Mucosa of gallbladder (tissue), 1 donor: Measurements from ENCODE around the gene SREK1IP1. TPM values are rescaled to one million over a fixed set of nuclear protein-coding genes. Genes with fewer than 3 reads are reported as not detected.
"Not testable (repeated sequence)": the region's sequence is repeated elsewhere in the genome, so short reads cannot be mapped to it uniquely, and the experiment has no call there.

Experiments
- DNase-seq: peaks from one replicate; pipeline ENCODE4 v3.0.0-alpha.2; 2020; ENCODE audit warnings: low spot score
- total RNA-seq: library from RNA; stranded (reverse); gene quantifications from one replicate; pipeline ENCODE4 v1.2.1, GENCODE V29; 2021
- donor health status: DM: no; HTN: no; CAD: no.

The SREK1IP1 gene
- total RNA-seq, 1 donor from 2014 or later = 17.1 TPM

GRCh38 chr5:64763948-64764503 is 4.5 kb downstream of the SREK1IP1 start:
- DNase-seq = no peak

DNA sequence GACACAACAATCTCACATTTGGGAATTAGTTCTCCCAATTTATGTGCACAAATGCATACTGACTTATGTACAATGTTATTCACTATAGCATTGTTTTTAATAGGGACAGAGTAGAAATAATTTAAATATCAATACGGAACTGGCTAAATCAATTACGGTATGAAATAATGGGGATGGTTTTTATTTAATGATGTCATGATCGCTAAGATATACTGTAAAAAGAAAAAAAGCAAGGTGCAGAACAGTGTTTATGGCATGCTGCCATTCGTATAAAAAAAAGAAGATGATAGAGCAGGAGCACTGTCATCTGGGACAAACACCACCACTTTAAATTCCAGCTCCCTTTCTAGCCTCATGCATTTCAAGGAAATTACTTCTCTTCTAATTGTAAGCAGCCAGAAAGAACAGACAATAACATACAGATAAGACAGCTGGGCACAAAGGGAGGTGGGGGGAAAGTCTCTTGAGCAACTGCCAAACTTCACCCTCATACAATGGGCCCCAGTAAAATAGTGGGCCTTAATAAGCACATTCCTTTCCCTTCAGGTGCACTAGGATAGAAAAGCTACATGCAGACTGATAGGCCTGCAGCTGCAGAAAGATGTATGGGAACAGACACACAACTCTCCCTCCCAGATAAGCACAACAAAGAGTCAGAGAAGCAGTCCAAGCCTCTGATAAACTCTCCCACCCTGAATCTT is 8.4 kb downstream of the SREK1IP1 start:
- no peak for DNase-seq

DNA sequence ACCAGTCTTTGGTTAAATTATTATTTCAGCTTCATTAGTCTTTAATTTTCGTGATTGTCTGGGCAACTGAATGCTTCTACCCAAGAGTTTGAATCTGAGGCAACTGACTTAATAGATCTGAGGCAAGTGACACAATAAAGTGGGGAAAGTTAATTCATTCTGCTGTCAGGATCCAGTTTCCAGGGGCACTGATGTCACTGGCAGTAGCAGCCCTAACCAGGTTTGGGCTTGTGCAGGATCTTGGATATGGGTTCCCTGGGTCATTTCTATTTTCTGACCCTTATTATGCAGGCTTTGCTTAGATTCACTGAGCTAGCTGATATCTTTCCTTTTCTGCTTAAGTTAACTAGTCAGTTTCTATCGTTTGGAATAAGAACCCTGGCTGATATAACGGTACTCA is 9.6 kb downstream of the SREK1IP1 start:
- no peak for DNase-seq

DNA sequence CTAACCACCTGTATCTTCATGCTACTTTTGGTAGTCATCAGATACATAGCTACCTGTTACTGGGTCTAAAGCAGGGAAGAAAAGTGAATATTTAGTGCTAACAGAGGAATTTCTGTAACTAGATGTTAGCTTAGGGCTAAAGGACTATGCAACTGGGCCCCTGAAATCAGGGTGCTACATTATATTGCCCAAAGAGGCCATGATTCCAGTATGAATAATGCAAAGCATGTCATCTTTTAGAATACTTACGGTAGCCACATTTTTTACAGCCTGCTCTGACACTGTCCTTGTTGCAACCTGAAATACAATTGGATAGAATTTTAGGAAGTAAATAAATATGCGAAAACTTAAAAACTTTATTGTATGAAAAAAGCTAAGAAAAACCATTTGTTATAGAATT is 14.4 kb downstream of the SREK1IP1 start:
- no peak for DNase-seq

GRCh38 chr5:64749385-64749784 is 19.1 kb downstream of the SREK1IP1 start:
- DNase-seq = no peak

DNA sequence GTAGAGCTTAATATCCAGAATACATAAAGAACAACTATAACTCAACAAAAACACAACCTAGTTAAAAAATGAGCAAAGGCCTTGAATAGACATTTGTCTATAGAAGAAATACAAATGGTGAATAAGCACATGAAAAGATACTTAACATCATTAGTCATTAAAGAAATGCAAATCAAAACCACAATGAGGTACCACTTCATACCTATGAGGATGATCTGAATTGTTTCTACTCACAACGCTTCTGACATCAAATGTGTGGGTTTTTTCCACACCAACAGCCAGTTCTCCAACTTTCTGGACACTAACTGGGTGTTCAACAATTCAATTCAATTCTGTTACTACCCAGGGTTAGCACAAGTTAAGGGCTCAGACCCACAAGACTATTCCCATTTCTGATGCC is 22.0 kb downstream of the SREK1IP1 start:
- DNase-seq = no peak

- DNase-seq = no peak
Measured at GRCh38 chr5:64744914-64745313, 23.6 kb downstream of the SREK1IP1 start.

GRCh38 chr5:64742821-64743220 is 25.7 kb downstream of the SREK1IP1 start:
- no peak for DNase-seq

- DNase-seq = no peak
Measured at GRCh38 chr5:64742411-64742810, 26.1 kb downstream of the SREK1IP1 start.

DNA sequence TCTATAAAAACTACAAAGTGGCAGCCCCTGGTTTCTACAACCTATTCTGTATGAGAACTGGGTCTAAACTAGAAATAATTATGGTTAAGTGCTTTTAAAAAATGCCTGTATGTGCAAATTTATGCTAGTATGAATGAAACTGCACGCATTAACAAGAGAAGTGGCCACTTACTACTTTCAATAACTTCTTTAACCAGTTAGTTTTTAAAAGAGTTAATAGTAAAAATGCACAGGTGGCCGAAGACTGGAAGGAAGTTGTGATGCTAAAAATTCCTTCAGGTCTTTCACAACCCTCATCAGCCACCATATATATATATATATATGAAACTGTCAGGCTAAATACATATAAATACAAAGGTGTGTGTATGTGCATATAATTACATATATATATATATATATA is 41.3 kb downstream of the SREK1IP1 start:
- no peak for DNase-seq

- DNase-seq = no peak
Measured at GRCh38 chr5:64722588-64722987, 45.9 kb downstream of the SREK1IP1 start.

DNA sequence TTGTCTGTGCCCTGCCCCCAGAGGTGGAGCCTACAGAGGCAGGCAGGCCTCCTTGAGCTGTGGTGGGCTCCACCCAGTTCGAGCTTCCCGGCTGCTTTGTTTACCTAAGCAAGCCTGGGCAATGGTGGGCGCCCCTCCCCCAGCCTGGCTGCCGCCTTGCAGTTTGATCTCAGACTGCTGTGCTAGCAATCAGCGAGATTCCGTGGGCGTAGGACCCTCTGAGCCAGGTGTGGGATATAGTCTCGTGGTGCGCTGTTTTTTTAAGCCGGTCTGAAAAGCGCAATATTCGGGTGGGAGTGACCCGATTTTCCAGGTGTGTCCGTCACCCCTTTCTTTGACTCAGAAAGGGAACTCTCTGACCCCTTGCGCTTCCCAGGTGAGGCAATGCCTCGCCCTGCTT is 54.0 kb downstream of the SREK1IP1 start:
- not testable (repeated sequence) for DNase-seq

DNA sequence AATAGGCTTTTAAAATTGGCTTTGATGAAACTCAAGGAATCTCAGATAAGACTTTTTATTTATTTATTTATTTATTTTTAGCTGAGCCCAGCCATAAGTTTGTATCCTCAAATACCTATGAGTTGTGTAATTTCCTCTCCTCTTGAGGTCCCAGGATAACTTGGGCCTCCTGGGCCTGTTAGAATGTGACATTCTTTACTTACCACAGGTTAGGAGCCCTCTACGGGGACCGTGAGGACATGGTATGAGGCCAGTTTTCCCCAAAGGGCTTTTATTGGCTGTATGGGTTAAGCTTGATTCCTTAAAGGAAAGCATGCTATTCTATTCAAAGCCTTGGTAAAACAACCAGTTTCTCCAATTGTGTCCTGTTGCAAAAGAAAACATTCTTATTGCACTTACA is 61.3 kb downstream of the SREK1IP1 start:
- DNase-seq = no peak

- DNase-seq = not testable (repeated sequence)
Measured at GRCh38 chr5:64706074-64706473, 62.4 kb downstream of the SREK1IP1 start.

DNA sequence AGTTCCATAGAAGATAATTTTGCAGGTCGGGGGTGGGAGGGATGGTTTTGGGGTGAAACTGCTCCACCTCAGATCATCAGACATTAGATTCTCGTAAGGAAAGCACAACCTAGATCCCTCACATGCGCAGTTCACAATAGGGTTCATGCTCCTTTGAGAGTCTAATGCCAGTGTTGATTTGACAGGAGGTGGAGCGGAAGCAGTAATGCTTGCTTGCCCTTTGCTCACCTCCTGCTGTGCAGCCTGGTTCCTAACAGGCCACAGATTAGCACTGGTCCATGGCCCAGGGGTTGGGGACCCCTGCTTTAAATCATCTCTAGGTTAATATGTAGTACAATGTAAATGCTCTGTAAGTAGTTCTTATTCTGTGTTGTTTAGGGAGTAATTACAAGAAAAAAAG is 67.7 kb downstream of the SREK1IP1 start:
- DNase-seq = no peak

DNA sequence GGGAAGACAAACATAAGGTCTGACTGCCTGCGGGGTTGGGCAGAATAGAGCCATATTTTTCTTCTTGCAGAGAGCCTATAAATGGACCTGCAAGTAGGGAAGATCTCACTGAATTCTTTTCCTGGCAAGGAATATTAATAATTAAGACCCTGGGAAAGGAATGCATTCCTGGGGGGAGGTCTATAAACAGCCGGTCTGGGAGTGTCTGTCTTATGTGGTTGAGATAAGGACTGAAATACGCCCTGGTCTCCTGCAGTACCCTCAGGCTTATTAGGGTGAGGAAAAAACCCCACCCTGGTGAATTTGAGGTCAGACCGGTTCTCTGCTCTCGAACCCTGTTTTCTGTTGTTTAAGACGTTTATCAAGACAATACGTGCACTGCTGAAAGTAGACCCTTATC is 72.1 kb downstream of the SREK1IP1 start:
- not testable (repeated sequence) for DNase-seq

- no peak for DNase-seq
Measured at GRCh38 chr5:64693636-64694035, 74.9 kb downstream of the SREK1IP1 start.

GRCh38 chr5:64691291-64691690 is 77.2 kb downstream of the SREK1IP1 start:
- DNase-seq = no peak

DNA sequence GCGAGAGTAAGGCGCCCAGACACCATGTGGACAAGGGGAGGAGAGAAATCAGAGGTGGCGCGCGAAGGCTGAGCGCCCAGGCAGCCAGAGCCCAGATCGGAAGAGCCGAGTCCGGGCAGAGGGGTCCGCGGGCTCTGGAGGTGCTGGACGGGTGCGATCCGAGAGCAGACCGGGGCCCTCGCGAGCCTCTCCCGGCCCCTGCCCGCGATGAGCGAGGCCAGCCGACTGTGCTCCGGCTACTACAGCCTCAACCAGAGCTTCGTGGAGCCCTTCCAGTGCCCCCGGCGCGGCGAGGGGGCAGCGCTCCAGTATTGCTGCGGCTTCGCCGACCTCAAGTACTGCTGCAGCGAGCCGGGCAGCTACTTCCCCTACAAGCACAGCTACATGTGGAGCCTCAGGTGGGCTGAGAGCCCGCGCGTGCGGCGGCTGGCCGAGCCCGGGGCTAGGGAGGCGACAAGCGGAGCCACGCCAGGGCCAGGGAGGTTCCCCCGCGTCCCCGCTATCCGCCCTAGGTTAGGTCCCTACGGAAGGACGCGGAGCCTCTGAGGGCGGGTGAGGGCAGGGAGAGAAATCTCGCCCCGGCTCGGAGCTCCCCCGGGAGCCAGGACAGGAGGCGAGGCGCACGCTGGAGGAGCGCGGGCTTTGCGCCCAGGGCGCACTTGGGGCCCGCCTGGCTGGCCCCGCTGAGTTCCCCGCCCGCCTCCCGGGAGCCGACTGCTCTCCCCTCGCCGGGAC is 77.9 kb downstream of the SREK1IP1 start, which contains the start of gene SHISAL2B:
Gene SHISAL2B (plus strand): TSS at position 87 of the 735 bp plus-strand sequence. CDS start 121 bp downstream, at position 208.
- no peak for DNase-seq

DNA sequence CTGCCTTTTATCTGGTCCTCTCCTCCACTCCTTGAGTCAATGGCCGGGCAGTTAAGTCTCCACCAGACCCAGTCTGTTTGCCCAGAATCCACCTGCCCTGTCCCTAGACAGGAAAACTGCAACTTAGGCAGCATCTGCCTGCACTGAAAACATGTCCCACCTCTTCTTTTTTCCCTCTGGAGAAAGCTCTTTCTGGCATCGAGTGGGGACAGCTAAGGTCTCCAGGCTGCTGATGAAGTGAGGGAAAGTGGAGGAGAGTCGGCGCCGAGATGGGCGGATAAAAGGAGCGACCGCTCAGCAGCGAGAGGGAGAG is 78.4 kb downstream of the SREK1IP1 start:
- DNase-seq = no peak

DNA sequence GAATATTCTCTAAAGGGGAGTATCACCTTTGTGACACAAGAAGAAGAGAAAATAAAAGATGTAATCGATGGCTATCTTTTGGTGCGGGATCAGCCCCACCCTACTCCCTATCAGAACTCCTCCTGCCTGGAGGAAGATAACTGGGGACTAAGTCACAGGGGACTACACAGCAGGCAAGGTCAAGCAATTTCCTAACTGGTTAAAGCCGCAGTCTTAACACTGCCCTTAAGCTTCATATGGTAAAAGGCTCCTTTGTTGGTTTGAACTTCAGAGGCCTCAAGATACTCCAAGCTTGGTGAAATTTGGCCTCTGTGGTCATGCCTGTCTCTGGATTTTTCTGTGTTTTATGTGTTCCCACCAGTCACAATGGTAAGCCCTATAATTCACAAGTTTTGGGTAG is 79.5 kb downstream of the SREK1IP1 start:
- DNase-seq = no peak

DNA sequence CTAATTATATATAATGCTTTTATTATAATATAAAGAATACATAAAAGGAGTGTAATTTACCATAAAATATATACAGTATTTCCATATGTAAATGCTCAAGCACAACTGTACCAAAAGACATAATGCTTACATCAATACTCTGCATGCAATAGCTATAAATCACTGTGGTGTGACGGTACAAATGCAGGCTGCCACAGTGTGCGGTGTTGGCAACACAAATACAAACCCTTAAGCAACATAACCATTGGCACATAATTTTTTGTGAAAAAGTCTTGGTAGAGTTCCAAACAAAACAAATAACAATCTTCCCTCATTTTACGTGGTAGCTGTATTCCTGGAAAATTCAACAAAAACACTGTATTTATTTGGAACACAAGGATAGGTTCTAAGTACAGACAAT is 80.1 kb downstream of the SREK1IP1 start:
- no peak for DNase-seq

GRCh38 chr5:64685866-64686265 is 82.6 kb downstream of the SREK1IP1 start:
- DNase-seq = no peak
